Ishikawa (cell line): Measurements from ENCODE around the gene SPAG6.

Experiments used
- CEBPB ChIP-seq: IDR thresholded peaks from 2 replicates; pipeline ENCODE4 v1.6.1; 2012
- EGR1 ChIP-seq: IDR thresholded peaks from 2 replicates; pipeline ENCODE4 v1.6.1; 2012
- EP300 ChIP-seq: IDR thresholded peaks from 2 replicates; pipeline ENCODE4 v1.6.1; 2012; ENCODE audit warnings: borderline replicate concordance
- FOXM1 ChIP-seq: IDR thresholded peaks from 2 replicates; pipeline ENCODE4 v1.6.1; 2012; ENCODE audit warnings: low read depth, borderline replicate concordance
- NFIC ChIP-seq: IDR thresholded peaks from 2 replicates; pipeline ENCODE4 v1.6.1; 2012
- RAD21 ChIP-seq: IDR thresholded peaks from 2 replicates; pipeline ENCODE4 v1.6.1; 2012; ENCODE audit warnings: low read depth
- TAF1 ChIP-seq: IDR thresholded peaks from 2 replicates; pipeline ENCODE4 v1.6.1; 2012; ENCODE audit warnings: low read depth, mild to moderate bottlenecking
- TCF12 ChIP-seq: IDR thresholded peaks from 2 replicates; pipeline ENCODE4 v1.6.1; 2012; ENCODE audit warnings: low read depth
- TEAD4 ChIP-seq: IDR thresholded peaks from 2 replicates; pipeline ENCODE4 v1.6.1; 2012
- USF1 ChIP-seq: IDR thresholded peaks from 2 replicates; pipeline ENCODE4 v1.6.1; 2012
- TF ChIP-seq, protein P1 (sequence below): IDR thresholded peaks from 2 replicates; pipeline ENCODE4 v1.6.1; 2012; ENCODE audit warnings: low read depth, mild to moderate bottlenecking
- TF ChIP-seq, protein P2 (sequence below): IDR thresholded peaks from 2 replicates; pipeline ENCODE4 v1.6.1; 2012

GRCh38 chr10:22351131-22351703 is 5.9 kb downstream of the SPAG6 start:
- TF ChIP-seq NFIC (no peak), TAF1 (no peak), RAD21 (no peak), EP300 (no peak), EGR1 (no peak), TEAD4 (no peak), FOXM1 (no peak), USF1 (no peak), CEBPB (no peak), TCF12 (no peak)
- TF ChIP-seq, protein P1, sequence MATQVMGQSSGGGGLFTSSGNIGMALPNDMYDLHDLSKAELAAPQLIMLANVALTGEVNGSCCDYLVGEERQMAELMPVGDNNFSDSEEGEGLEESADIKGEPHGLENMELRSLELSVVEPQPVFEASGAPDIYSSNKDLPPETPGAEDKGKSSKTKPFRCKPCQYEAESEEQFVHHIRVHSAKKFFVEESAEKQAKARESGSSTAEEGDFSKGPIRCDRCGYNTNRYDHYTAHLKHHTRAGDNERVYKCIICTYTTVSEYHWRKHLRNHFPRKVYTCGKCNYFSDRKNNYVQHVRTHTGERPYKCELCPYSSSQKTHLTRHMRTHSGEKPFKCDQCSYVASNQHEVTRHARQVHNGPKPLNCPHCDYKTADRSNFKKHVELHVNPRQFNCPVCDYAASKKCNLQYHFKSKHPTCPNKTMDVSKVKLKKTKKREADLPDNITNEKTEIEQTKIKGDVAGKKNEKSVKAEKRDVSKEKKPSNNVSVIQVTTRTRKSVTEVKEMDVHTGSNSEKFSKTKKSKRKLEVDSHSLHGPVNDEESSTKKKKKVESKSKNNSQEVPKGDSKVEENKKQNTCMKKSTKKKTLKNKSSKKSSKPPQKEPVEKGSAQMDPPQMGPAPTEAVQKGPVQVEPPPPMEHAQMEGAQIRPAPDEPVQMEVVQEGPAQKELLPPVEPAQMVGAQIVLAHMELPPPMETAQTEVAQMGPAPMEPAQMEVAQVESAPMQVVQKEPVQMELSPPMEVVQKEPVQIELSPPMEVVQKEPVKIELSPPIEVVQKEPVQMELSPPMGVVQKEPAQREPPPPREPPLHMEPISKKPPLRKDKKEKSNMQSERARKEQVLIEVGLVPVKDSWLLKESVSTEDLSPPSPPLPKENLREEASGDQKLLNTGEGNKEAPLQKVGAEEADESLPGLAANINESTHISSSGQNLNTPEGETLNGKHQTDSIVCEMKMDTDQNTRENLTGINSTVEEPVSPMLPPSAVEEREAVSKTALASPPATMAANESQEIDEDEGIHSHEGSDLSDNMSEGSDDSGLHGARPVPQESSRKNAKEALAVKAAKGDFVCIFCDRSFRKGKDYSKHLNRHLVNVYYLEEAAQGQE = no peak
- TF ChIP-seq, protein P2, sequence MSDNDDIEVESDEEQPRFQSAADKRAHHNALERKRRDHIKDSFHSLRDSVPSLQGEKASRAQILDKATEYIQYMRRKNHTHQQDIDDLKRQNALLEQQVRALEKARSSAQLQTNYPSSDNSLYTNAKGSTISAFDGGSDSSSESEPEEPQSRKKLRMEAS = no peak
